Choroid plexus epithelial cell (primary cell): ENCODE measurements around the gene PRKCE.

Source experiments
- DNase-seq: peaks from one replicate; pipeline ENCODE4 v3.0.0-alpha.2; 2010; ENCODE audit warnings: low read depth
- H3K4me3 ChIP-seq: 2 replicates; pipeline ENCODE4 v1.5.1; 2011; ENCODE audit warnings: low read depth, mild to moderate bottlenecking, control low read depth, low read length, moderate library complexity
- CTCF ChIP-seq: conservative IDR thresholded peaks from 2 replicates; pipeline ENCODE4 v1.5.1; 2011; ENCODE audit warnings: low read depth, mild to moderate bottlenecking, control low read depth, inconsistent platforms, low read length, moderate library complexity

The PRKCE gene

GRCh38 chr2:45736757-45737704 is 85.6 kb downstream of the PRKCE start:
- no peak overlapping the region for H3K4me3 ChIP-seq
- DNase-seq, result no peak
- TF ChIP-seq CTCF, result no peak

- H3K4me3 ChIP-seq, result no peak overlapping the region
- DNase-seq, result no peak
- no peak for TF ChIP-seq CTCF
Observed at GRCh38 chr2:45739796-45740485, 88.5 kb downstream of the PRKCE start.

GRCh38 chr2:45741161-45741850 is 89.8 kb downstream of the PRKCE start:
- H3K4me3 ChIP-seq, result no peak overlapping the region
- no peak for DNase-seq
- TF ChIP-seq CTCF, result no peak

GRCh38 chr2:45743531-45744396 is 92.3 kb downstream of the PRKCE start:
- H3K4me3 ChIP-seq, result no peak overlapping the region
- DNase-seq, result peak; percentile 65
- TF ChIP-seq CTCF, result no peak

GRCh38 chr2:45745231-45745630 is 93.8 kb downstream of the PRKCE start:
- H3K4me3 ChIP-seq, result no peak overlapping the region
- TF ChIP-seq CTCF, result no peak
- DNase-seq, result no peak

- no peak overlapping the region for H3K4me3 ChIP-seq
- DNase-seq, result no peak
- no peak for TF ChIP-seq CTCF
Observed at GRCh38 chr2:45746888-45747287, 95.4 kb downstream of the PRKCE start.
